ENCODE data around the gene SLC9A3. TPM values are rescaled to one million over a fixed set of nuclear protein-coding genes. Genes with fewer than 3 reads are reported as not detected.

SLC9A3 gene
- total RNA-seq, 2 experiments from 2014 or later: 2.3 to 2.5 TPM

DNA sequence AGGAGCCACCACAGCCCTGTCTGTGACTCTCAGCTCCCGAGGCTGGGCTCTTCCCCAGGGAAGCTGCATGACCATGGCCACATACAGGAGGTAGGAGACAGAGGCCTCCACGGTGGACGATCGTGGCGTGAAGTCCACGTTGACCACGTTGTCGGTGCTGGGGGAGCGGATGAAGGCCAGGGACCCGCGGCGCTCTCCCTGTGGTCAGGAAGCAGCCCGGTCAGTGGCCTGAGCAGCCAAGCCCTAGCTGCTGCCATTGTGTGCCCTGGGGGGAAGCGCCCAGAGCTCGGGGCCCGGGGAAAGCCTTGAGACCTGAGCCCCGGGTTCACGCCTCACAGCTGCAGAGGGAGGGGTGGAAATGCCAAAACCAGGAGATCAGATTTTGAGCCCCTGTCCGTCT lies 47.0 kb downstream of the SLC9A3 start:
- no peaks in the 10 kb centered on the region for H3K9me3 Mint-ChIP-seq
- intact Hi-C loops (cut with DNase I, micrococcal nuclease): no loop called here
- H3K27ac Mint-ChIP-seq: no peak overlapping the region
- H3K9me3 ChIP-seq (ENCODE audit: control insufficient read depth in 1 of 2, insufficient read depth in 1 of 2, low read length in 2 of 2): peaks cover 0 to 44% of the 10 kb centered on the region in 2 experiments
- POLR2A ChIA-PET: interaction anchor here (0.8 kb wide), 1 partner anchor 32 kb away, joined by 3 read pairs; no protein-coding TSS in a partner anchor
- peak overlapping the region; percentile 48 for H3K4me3 Mint-ChIP-seq
- ATAC-seq (ENCODE audit: poor library complexity) (no peak), DNase-seq (no peak)
- CTCF ChIA-PET: no interaction called here
- no peak overlapping the region for H3K4me3 ChIP-seq (ENCODE audit: low read length)
- H3K4me1 Mint-ChIP-seq (ENCODE audit: low read depth): peaks cover 4% of the 10 kb centered on the region
- peaks cover 27% of the 10 kb centered on the region for H3K4me1 ChIP-seq (ENCODE audit: insufficient read depth, low read length)
- TF ChIP-seq CTCF (IDR thresholded peaks at IDR 0.05): no peak
- H3K36me3 ChIP-seq (ENCODE audit: insufficient read depth, low read length): no peaks in the 10 kb centered on the region
- no peaks in the 10 kb centered on the region for H3K36me3 Mint-ChIP-seq (ENCODE audit: low read depth)
- no peak overlapping the region for H3K27ac ChIP-seq (ENCODE audit: low read depth in 1 of 2, low read length in 2 of 2)
- H3K27me3 ChIP-seq (ENCODE audit: control insufficient read depth in 1 of 2, insufficient read depth in 2 of 2, low read length in 2 of 2): peaks cover 23 to 25% of the 10 kb centered on the region in 2 experiments
- H3K27me3 Mint-ChIP-seq: peaks cover 38% of the 10 kb centered on the region

DNA sequence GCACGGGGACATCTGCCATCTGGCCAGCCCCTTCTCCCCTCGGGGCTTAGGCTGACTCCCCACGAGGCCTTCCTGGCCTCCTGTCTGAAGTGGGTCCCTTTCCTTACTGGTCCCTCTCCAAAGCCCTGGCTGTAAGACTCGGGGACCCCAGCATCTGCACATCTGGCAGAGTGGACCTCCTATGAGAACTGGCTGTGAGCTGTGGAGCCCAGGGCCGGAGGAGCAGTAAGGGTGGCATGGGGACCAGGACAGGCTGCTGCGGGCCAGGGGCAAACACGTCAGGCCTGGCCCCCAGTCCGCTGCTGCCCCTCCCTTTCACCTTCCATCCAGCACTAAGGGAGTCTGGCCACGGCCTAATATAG lies 47.5 kb downstream of the SLC9A3 start:
- Mint-ChIP-seq H3K4me1 (ENCODE audit: low read depth) (peaks cover 7% of the 10 kb centered on the region), H3K36me3 (ENCODE audit: low read depth) (peaks cover 2% of the 10 kb centered on the region), H3K9me3 (no peaks in the 10 kb centered on the region), H3K27me3 (peaks cover 38% of the 10 kb centered on the region), H3K27ac (no peak overlapping the region), H3K4me3 (peak overlapping the region; percentile 48)
- no peak overlapping the region for H3K4me3 ChIP-seq (ENCODE audit: low read length)
- intact Hi-C loops (cut with DNase I, micrococcal nuclease): no loop called here
- peaks cover 0 to 44% of the 10 kb centered on the region in 2 experiments for H3K9me3 ChIP-seq (ENCODE audit: control insufficient read depth in 1 of 2, insufficient read depth in 1 of 2, low read length in 2 of 2)
- H3K4me1 ChIP-seq (ENCODE audit: insufficient read depth, low read length): peaks cover 31% of the 10 kb centered on the region
- no peak overlapping the region for H3K27ac ChIP-seq (ENCODE audit: low read depth in 1 of 2, low read length in 2 of 2)
- no peaks in the 10 kb centered on the region for H3K36me3 ChIP-seq (ENCODE audit: insufficient read depth, low read length)
- peaks cover 23 to 25% of the 10 kb centered on the region in 2 experiments for H3K27me3 ChIP-seq (ENCODE audit: control insufficient read depth in 1 of 2, insufficient read depth in 2 of 2, low read length in 2 of 2)
- no peak for TF ChIP-seq CTCF (IDR thresholded peaks at IDR 0.05)
- no peak for ATAC-seq (ENCODE audit: poor library complexity)
- DNase-seq: no peak
- CTCF ChIA-PET: no interaction called here
- POLR2A ChIA-PET: no interaction called here

GRCh38 chr5:476102-476813 lies 48.0 kb downstream of the SLC9A3 start:
- Mint-ChIP-seq H3K9me3 (no peaks in the 10 kb centered on the region), H3K4me1 (ENCODE audit: low read depth) (peaks cover 12% of the 10 kb centered on the region), H3K36me3 (ENCODE audit: low read depth) (peaks cover 6% of the 10 kb centered on the region), H3K27ac (no peak overlapping the region), H3K27me3 (peaks cover 35% of the 10 kb centered on the region), H3K4me3 (peak overlapping the region; percentile 48)
- POLR2A ChIA-PET: interaction anchor here (1.2 kb wide), 1 partner anchor 12 kb away, joined by 3 read pairs; no protein-coding TSS in a partner anchor
- peaks cover 37% of the 10 kb centered on the region for H3K4me1 ChIP-seq (ENCODE audit: insufficient read depth, low read length)
- intact Hi-C loops (cut with DNase I, micrococcal nuclease): no loop called here
- no peak overlapping the region for H3K27ac ChIP-seq (ENCODE audit: low read depth in 1 of 2, low read length in 2 of 2)
- no peak for TF ChIP-seq CTCF (IDR thresholded peaks at IDR 0.05)
- H3K9me3 ChIP-seq (ENCODE audit: control insufficient read depth in 1 of 2, insufficient read depth in 1 of 2, low read length in 2 of 2): peaks cover 0 to 44% of the 10 kb centered on the region in 2 experiments
- no peak for ATAC-seq (ENCODE audit: poor library complexity)
- CTCF ChIA-PET: no interaction called here
- H3K27me3 ChIP-seq (ENCODE audit: control insufficient read depth in 1 of 2, insufficient read depth in 2 of 2, low read length in 2 of 2): peaks cover 23 to 24% of the 10 kb centered on the region in 2 experiments
- no peak for DNase-seq
- peaks cover under 1% of the 10 kb centered on the region for H3K36me3 ChIP-seq (ENCODE audit: insufficient read depth, low read length)
- H3K4me3 ChIP-seq (ENCODE audit: low read length): no peak overlapping the region
